Activated B cell treated with CpG ODN at 0.5 μM for 24 hours (primary cell): ENCODE data around the gene ALG10. TPM values are rescaled to one million over a fixed set of nuclear protein-coding genes. Genes with fewer than 3 reads are reported as not detected.
"Not testable (repeated sequence)": the region's sequence is repeated elsewhere in the genome, so short reads cannot be mapped to it uniquely, and the experiment has no call there.

Experiments
- ATAC-seq: fragments of 200-7000 bp; cut with Tn5 transposase; one replicate; pipeline ENCODE4 v1.10.0; 2021; ENCODE audit warnings: low read depth, mild to moderate bottlenecking, moderate library complexity
- CTCF ChIA-PET: fragments of 350-600 bp; sonication (Branson Sonifier 250); formaldehyde crosslinking; loops from one replicate; lab custom pipeline; 2021; ENCODE audit warnings: antibody characterized with exemption; lab: Charles Lee
- POLR2A ChIA-PET: fragments of 350-600 bp; sonication (Branson Sonifier 250); formaldehyde crosslinking; loops from one replicate; lab custom pipeline; 2021; ENCODE audit warnings: antibody characterized with exemption; lab: Charles Lee
- DNase-seq: peaks from one replicate; pipeline ENCODE4 v3.0.0; 2022
- H3K27ac Mint-ChIP-seq: one replicate; pipeline ENCODE4 v1.8.0; 2020; ENCODE audit warnings: mixed read lengths
- H3K27me3 Mint-ChIP-seq: one replicate; pipeline ENCODE4 v1.8.0; 2021; ENCODE audit warnings: mixed read lengths
- H3K36me3 Mint-ChIP-seq: one replicate; pipeline ENCODE4 v1.8.0; 2021; ENCODE audit warnings: low read depth, mixed read lengths
- H3K4me1 Mint-ChIP-seq: one replicate; pipeline ENCODE4 v1.8.0; 2021; ENCODE audit warnings: mixed read lengths
- H3K4me3 Mint-ChIP-seq: one replicate; pipeline ENCODE4 v1.8.0; 2020; ENCODE audit warnings: mild to moderate bottlenecking, mixed read lengths
- H3K9me3 Mint-ChIP-seq: one replicate; pipeline ENCODE4 v1.8.0; 2020; ENCODE audit warnings: mixed read lengths
- intact Hi-C: fragments of 100-400 bp; cut with micrococcal nuclease; formaldehyde crosslinking; loops from one replicate; pipeline ENCODE4 v1.15.1; 2024
- total RNA-seq: library from RNA; stranded (reverse); gene quantifications from 2 replicates; pipeline ENCODE4 v1.2.3, GENCODE V29; 2022
- TF ChIP-seq, protein P1 (sequence below): fragments of 200-600 bp; IDR thresholded peaks from one replicate; pipeline ENCODE4 v1.8.0; 2022; ENCODE audit warnings: antibody characterized with exemption, mild to moderate bottlenecking

ALG10 gene
- total RNA-seq, 1 donor from 2014 or later, result 19.6 TPM

DNA sequence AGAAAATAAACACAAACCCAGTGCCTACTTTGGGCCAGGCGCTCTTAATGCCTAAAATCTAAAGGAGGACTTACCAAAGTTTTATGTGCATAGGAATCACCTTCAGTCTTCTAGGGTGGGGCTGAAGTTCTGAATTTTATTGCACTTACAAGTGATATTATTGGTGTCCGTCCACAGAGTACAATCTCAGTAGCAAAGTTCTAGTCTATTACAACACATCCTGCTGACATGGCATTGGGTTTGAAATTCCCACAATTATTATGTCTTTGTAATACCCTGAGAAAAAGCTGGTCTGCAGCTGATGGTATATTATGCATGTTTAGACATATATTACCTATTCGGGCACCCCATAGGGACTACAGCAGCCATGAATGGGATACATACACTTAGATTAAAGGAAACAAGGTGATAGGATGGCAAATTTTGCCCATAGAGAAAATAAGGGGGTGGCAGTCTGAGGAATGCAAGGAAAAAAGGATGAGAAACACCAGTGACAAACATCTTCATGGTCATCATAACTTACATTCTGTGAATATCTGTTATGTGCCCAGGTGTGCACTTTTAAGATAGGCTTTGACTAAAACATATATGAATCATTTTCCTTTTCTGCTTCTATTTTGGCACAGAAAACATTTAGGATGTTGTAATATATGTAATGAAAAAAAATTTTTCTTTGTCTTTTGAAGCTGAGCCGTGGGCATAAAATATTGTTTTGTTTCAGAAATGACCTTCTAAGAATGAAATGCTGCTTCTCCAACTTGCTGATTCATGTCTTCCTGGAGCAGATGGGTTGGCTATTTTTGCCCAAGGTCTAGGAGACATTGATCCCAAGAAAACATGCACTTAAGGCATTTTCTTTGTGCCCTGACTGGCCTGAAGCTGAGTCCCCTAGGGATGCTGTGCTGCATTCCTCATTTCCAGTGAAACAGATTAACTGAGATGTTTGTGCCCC lies 27.2 kb upstream of the ALG10 start:
- intact Hi-C loops, result no loop called here
- POLR2A ChIA-PET, result no interaction called here
- no peaks in the 10 kb centered on the region for H3K4me1 Mint-ChIP-seq
- no peak for DNase-seq
- H3K27ac Mint-ChIP-seq, result no peak overlapping the region
- no peaks in the 10 kb centered on the region for H3K9me3 Mint-ChIP-seq
- CTCF ChIA-PET, result no interaction called here
- H3K36me3 Mint-ChIP-seq, result no peaks in the 10 kb centered on the region
- ATAC-seq, result no peak
- peaks cover 12% of the 10 kb centered on the region for H3K27me3 Mint-ChIP-seq
- H3K4me3 Mint-ChIP-seq, result no peak overlapping the region
- TF ChIP-seq, protein P1, sequence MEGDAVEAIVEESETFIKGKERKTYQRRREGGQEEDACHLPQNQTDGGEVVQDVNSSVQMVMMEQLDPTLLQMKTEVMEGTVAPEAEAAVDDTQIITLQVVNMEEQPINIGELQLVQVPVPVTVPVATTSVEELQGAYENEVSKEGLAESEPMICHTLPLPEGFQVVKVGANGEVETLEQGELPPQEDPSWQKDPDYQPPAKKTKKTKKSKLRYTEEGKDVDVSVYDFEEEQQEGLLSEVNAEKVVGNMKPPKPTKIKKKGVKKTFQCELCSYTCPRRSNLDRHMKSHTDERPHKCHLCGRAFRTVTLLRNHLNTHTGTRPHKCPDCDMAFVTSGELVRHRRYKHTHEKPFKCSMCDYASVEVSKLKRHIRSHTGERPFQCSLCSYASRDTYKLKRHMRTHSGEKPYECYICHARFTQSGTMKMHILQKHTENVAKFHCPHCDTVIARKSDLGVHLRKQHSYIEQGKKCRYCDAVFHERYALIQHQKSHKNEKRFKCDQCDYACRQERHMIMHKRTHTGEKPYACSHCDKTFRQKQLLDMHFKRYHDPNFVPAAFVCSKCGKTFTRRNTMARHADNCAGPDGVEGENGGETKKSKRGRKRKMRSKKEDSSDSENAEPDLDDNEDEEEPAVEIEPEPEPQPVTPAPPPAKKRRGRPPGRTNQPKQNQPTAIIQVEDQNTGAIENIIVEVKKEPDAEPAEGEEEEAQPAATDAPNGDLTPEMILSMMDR, result no peak

- H3K4me3 Mint-ChIP-seq, H3K27ac Mint-ChIP-seq, POLR2A ChIA-PET, H3K27me3 Mint-ChIP-seq, H3K4me1 Mint-ChIP-seq, DNase-seq, CTCF ChIA-PET, H3K36me3 Mint-ChIP-seq, ATAC-seq, intact Hi-C loops: not testable (repeated sequence)
- H3K9me3 Mint-ChIP-seq, result peaks cover 11% of the 10 kb centered on the region
These were observed 13.5 kb upstream of the ALG10 start for GRCh38 chr12:34008835-34009234.

- ATAC-seq, result no peak
- POLR2A ChIA-PET, result no interaction called here
These were observed 5.9 kb upstream of the ALG10 start for GRCh38 chr12:34016361-34016760.

GRCh38 chr12:34021071-34021470 lies 1.2 kb upstream of the ALG10 start:
- H3K9me3 Mint-ChIP-seq, result no peaks in the 10 kb centered on the region
- intact Hi-C loops, result loop anchor here (2.0 to 10.0 kb wide), 2 partner anchors 1126 to 1566 kb away; partner anchors contain the start of gene PKP2
- H3K27ac Mint-ChIP-seq, result no peak overlapping the region
- ChIA-PET CTCF (interaction anchor here (0.6 to 4.2 kb wide), 3 partner anchors 1265 to 1565 kb away, joined by 3 to 51 read pairs (median 10); partner anchors contain the start of gene YARS2), POLR2A (interaction anchor here (0.5 to 3.3 kb wide), 2 partner anchors 1266 to 1940 kb away, joined by 3 to 77 read pairs; partner anchors contain the start of gene YARS2)
- H3K36me3 Mint-ChIP-seq, result peaks cover 18% of the 10 kb centered on the region
- H3K27me3 Mint-ChIP-seq, result peaks cover 5% of the 10 kb centered on the region
- DNase-seq (no peak), ATAC-seq (no peak)
- TF ChIP-seq, protein P1, result no peak
- H3K4me1 Mint-ChIP-seq, result peaks cover 16% of the 10 kb centered on the region
- no peak overlapping the region for H3K4me3 Mint-ChIP-seq

More at GRCh38 chr12:34016361-34016760, 5.9 kb upstream of the ALG10 start:
- H3K9me3 Mint-ChIP-seq, result no peaks in the 10 kb centered on the region
- peaks cover 7% of the 10 kb centered on the region for H3K27me3 Mint-ChIP-seq
- no peak overlapping the region for H3K4me3 Mint-ChIP-seq
- no peaks in the 10 kb centered on the region for H3K36me3 Mint-ChIP-seq
- TF ChIP-seq, protein P1, result no peak
- no peak for DNase-seq
- CTCF ChIA-PET, result no interaction called here
- no peaks in the 10 kb centered on the region for H3K4me1 Mint-ChIP-seq
- intact Hi-C loops, result no loop called here
- H3K27ac Mint-ChIP-seq, result no peak overlapping the region

- intact Hi-C loops, result loop anchor here (10.0 kb wide), 1 partner anchor 1133 kb away; the partner anchor contains the start of gene PKP2
- H3K27me3 Mint-ChIP-seq, CTCF ChIA-PET, H3K4me3 Mint-ChIP-seq, ATAC-seq, POLR2A ChIA-PET, H3K9me3 Mint-ChIP-seq, DNase-seq, H3K27ac Mint-ChIP-seq: not testable (repeated sequence)
- Mint-ChIP-seq H3K36me3 (peaks cover 29% of the 10 kb centered on the region), H3K4me1 (peaks cover 11% of the 10 kb centered on the region)
These were observed 5.4 kb downstream of the ALG10 start for GRCh38 chr12:34027661-34028060.

DNA sequence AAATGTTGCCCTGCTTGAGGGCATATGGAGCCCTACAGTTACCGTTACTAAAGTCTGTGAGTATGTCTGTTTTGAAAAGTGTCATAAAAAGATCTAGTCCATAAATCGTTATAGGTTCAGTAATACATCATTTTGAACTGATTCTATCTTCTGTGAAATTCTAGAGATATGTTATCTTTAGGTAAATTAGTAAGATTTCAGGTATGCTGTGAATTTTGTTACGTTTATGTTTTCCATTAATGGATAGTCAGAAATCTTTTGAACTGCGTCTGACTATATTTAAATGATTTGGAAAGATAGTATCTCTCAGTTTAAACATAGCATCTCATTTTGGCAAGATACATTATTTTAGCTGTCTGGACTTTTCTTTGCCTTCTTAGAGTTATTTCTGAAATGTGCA lies 8.3 kb downstream of the ALG10 start:
- CTCF ChIA-PET, result no interaction called here
- intact Hi-C loops, result no loop called here
- Mint-ChIP-seq H3K4me3 (no peak overlapping the region), H3K9me3 (no peaks in the 10 kb centered on the region), H3K36me3 (peaks cover 17% of the 10 kb centered on the region), H3K27ac (no peak overlapping the region), H3K27me3 (no peaks in the 10 kb centered on the region), H3K4me1 (no peaks in the 10 kb centered on the region)
- TF ChIP-seq, protein P1, result no peak
- ATAC-seq (no peak), DNase-seq (no peak)
- POLR2A ChIA-PET, result no interaction called here
